T-helper 1 cell (primary cell): ENCODE results near the gene MAPK12.

Experiments
- DNase-seq, 5 donors: peaks; one replicate each; pipeline ENCODE4 v3.0.0-alpha.2; 2012 to 2020

The MAPK12 gene

GRCh38 chr22:50232481-50233151, 28.9 kb downstream of the MAPK12 start:
- peak in 1 of 5 donors; percentile 1 for DNase-seq

- no peak for DNase-seq
These were observed 32.1 kb downstream of the MAPK12 start for GRCh38 chr22:50229370-50229769.

GRCh38 chr22:50228366-50228765, 33.1 kb downstream of the MAPK12 start:
- peak in 1 of 5 donors; percentile 8 for DNase-seq

GRCh38 chr22:50227579-50228215, 33.8 kb downstream of the MAPK12 start:
- DNase-seq = no peak

GRCh38 chr22:50226875-50227165, 34.7 kb downstream of the MAPK12 start:
- no peak for DNase-seq

GRCh38 chr22:50226063-50226874, 35.2 kb downstream of the MAPK12 start:
- peak in 1 of 5 donors; percentile 11 for DNase-seq

DNA sequence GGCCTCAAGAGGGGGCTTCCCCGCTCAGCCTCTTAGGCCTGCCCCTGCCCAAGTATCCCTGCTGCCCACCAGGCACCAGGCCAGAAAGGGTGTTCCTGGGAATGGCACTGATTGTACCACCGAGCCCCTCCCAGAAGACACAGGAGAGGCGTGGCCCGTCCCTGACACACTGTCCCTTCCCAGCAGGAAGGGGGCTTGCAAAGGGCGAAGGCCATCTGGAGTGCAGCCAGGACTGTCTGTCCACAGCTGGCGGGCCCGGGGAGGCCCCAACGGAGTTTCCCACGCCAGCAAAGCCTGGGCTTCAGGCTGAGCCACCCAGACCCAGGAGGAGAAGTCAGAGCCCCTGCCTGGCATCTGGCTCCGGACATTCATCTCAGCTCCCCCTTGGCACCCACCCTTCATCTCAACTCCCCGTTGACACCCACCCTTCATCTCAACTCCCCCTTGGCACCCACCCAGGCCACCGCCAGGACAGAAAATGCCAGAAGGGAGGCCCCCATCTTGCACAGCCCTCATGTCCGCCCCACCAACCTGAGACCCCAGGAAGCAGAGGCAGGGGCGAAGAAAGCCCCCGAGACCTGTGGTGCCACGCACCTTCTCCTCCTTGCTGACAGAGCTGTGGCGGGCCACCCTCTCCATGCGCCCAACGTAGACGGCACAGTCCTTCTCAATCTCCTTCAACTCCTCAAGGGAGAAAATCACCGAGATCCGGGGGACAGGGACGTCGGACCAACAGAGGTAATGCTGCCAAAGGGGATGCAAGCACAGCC, 36.1 kb downstream of the MAPK12 start:
- DNase-seq = peak in 1 of 5 donors; percentile 10

- no peak for DNase-seq
These were observed 37.4 kb downstream of the MAPK12 start for GRCh38 chr22:50224071-50224470.

GRCh38 chr22:50222508-50222907, 39.0 kb downstream of the MAPK12 start:
- DNase-seq = peak in 1 of 5 donors; percentile 5

- peak in 1 of 5 donors; percentile 2 for DNase-seq
These were observed 39.8 kb downstream of the MAPK12 start for GRCh38 chr22:50221410-50222300.

- no peak for DNase-seq
These were observed 40.7 kb downstream of the MAPK12 start for GRCh38 chr22:50220603-50221409.

GRCh38 chr22:50219800-50220602, 41.5 kb downstream of the MAPK12 start:
- DNase-seq = no peak

- DNase-seq = peak in 1 of 5 donors; percentile 1
These were observed 42.3 kb downstream of the MAPK12 start for GRCh38 chr22:50218996-50219727.

DNA sequence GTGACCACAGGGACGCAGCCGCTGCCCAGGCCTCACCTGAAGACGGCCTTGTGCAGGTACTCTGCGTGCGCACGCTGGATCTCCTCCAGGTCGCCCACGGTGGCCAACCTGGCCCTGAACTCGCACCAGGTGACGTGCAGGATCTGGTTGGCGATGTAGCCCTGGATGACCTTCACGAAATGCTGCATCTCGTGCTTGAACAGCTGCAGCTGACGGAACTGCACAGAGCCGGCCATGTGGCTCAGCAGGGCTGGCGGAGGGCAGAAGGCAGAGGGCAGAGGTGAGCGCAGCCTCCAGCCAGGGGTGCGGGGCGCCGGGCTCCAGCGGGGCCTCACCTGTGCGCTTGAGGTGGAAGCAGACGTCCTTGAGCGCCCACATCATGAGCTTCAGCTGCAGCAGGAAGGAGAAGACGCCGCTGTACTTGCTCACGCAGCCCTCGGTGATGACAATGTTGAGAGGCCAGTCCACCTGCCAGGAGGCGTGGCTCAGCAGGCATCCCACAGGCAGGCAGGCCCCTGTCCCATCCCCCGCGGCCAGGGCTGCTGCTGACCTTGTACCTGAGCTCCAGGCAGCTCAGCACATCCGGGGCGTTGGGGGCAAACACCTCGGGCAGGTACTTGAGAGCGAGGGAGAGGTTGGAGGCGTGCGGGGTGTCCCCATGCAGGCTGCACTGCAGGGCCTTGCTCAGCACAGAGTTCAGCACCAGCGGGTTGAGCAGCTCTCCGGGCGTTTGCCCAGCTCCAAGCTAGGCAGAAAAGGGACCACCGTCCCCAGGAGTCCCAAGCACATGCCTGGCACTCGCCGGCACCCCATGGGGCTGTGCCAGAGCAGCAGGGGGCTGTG, 43.1 kb downstream of the MAPK12 start:
- no peak for DNase-seq

DNA sequence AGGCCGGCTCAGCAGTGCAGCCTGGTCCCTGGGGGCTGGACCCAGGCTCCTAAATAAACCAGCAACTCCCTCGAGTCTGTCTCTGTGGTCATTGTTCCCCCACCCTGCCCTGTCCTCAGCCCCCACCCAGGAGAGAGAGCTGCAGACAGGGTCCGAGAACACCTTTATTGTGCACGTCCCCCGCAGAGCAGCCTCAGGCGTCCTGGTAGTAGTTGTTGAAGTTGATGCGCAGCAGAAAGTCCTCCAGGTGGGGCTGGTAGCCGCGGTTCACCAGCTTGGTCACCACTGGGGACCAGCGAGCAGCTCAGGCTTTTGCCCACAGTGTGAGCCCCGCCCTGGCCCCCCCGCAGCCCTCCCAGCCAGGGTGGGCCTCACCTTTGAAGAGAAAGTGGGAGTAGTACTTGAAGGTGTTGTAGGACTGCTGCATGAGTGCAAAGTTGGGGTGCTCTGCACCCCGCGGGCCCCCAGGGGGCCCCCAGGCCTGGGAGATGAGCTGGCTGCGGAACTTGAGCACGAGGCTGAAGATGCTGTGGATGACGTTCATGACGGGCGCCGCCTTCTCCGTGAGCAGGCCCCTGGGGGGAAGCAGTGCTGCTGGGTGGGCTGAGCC, 43.8 kb downstream of the MAPK12 start:
- DNase-seq = peak in 1 of 5 donors; percentile 12

- DNase-seq = peak in 2 of 5 donors; percentile 3 to 8
These were observed 44.6 kb downstream of the MAPK12 start for GRCh38 chr22:50216684-50217520.
